Stimulated activated effector memory CD8-positive, alpha-beta T cell treated with anti-CD3 and anti-CD28 coated beads, Interleukin-12 subunit alpha, Interleukin-12 subunit beta, amount 100 ng/mL, for 72 hours (primary cell): ENCODE data around the gene BCL2L2.
"Not testable (repeated sequence)": the region's sequence is repeated elsewhere in the genome, so short reads cannot be mapped to it uniquely, and the experiment has no call there.

Experiments
- ATAC-seq: fragments of 150-1000 bp; cut with Tn5 transposase; 2 replicates; pipeline ENCODE4 v1.10.0; 2021
- DNase-seq, 2 donors: peaks; one replicate each; pipeline ENCODE4 v3.0.0; 2021 to 2022; ENCODE audit warnings: low spot score in 2 of 2
- H3K27ac Mint-ChIP-seq: one replicate; pipeline ENCODE4 v1.8.0; 2022; ENCODE audit warnings: mild to moderate bottlenecking, mixed read lengths
- H3K36me3 Mint-ChIP-seq: one replicate; pipeline ENCODE4 v1.8.0; 2022; ENCODE audit warnings: mild to moderate bottlenecking, mixed read lengths
- H3K4me1 Mint-ChIP-seq: one replicate; pipeline ENCODE4 v1.8.0; 2022; ENCODE audit warnings: mixed read lengths
- H3K4me3 Mint-ChIP-seq: one replicate; pipeline ENCODE4 v1.8.0; 2022; ENCODE audit warnings: mild to moderate bottlenecking, mixed read lengths
- H3K9me3 Mint-ChIP-seq: one replicate; pipeline ENCODE4 v1.8.0; 2022; ENCODE audit warnings: mixed read lengths

The BCL2L2 gene

GRCh38 chr14:23306412-23307145 lies at the start of gene BCL2L2:
Gene BCL2L2, plus strand, starts transcription at chr14:23306833. Its CDS starts 935 bp downstream, at chr14:23307768.
- peak within 1 kb of the TSS; percentile 74 for H3K27ac Mint-ChIP-seq
- ATAC-seq: no peak
- H3K4me3 Mint-ChIP-seq: peak within 1 kb of the TSS; percentile 58
- H3K9me3 Mint-ChIP-seq: no peaks in the 10 kb centered on the region
- no peak for DNase-seq
- peaks cover 7% of the 10 kb centered on the region for H3K36me3 Mint-ChIP-seq
- H3K4me1 Mint-ChIP-seq: peaks cover 27% of the 10 kb centered on the region

GRCh38 chr14:23258256-23258655 lies 48.4 kb upstream of the BCL2L2 start:
- ATAC-seq (no peak), DNase-seq (no peak)
- H3K36me3 Mint-ChIP-seq: no peaks in the 10 kb centered on the region
- no peak overlapping the region for H3K27ac Mint-ChIP-seq
- no peaks in the 10 kb centered on the region for H3K9me3 Mint-ChIP-seq
- no peaks in the 10 kb centered on the region for H3K4me1 Mint-ChIP-seq
- no peak overlapping the region for H3K4me3 Mint-ChIP-seq

- no peak for ATAC-seq
- H3K4me1 Mint-ChIP-seq: no peaks in the 10 kb centered on the region
- H3K4me3 Mint-ChIP-seq: no peak overlapping the region
These were observed 47.2 kb upstream of the BCL2L2 start for GRCh38 chr14:23259426-23259825.

GRCh38 chr14:23260849-23261248 lies 45.8 kb upstream of the BCL2L2 start:
- not testable (repeated sequence) for ATAC-seq, H3K9me3 Mint-ChIP-seq, H3K36me3 Mint-ChIP-seq, H3K27ac Mint-ChIP-seq, H3K4me1 Mint-ChIP-seq, DNase-seq, H3K4me3 Mint-ChIP-seq

More at GRCh38 chr14:23259426-23259825, 47.2 kb upstream of the BCL2L2 start:
- Mint-ChIP-seq H3K9me3 (no peaks in the 10 kb centered on the region), H3K27ac (no peak overlapping the region), H3K36me3 (no peaks in the 10 kb centered on the region)
- no peak for DNase-seq

GRCh38 chr14:23269193-23269592 lies 37.4 kb upstream of the BCL2L2 start:
- no peak for ATAC-seq
- Mint-ChIP-seq H3K36me3 (no peaks in the 10 kb centered on the region), H3K4me3 (no peak overlapping the region)

GRCh38 chr14:23275412-23275811 lies 31.2 kb upstream of the BCL2L2 start:
- peaks cover 11% of the 10 kb centered on the region for H3K4me1 Mint-ChIP-seq
- no peak overlapping the region for H3K27ac Mint-ChIP-seq
- no peaks in the 10 kb centered on the region for H3K36me3 Mint-ChIP-seq
- no peaks in the 10 kb centered on the region for H3K9me3 Mint-ChIP-seq
- DNase-seq (no peak), ATAC-seq (no peak)
- no peak overlapping the region for H3K4me3 Mint-ChIP-seq

More at GRCh38 chr14:23269193-23269592, 37.4 kb upstream of the BCL2L2 start:
- DNase-seq: no peak
- Mint-ChIP-seq H3K9me3 (no peaks in the 10 kb centered on the region), H3K4me1 (no peaks in the 10 kb centered on the region), H3K27ac (no peak overlapping the region)

- ATAC-seq (no peak), DNase-seq (no peak)
- Mint-ChIP-seq H3K27ac (no peak overlapping the region), H3K36me3 (no peaks in the 10 kb centered on the region), H3K9me3 (no peaks in the 10 kb centered on the region), H3K4me3 (no peak overlapping the region), H3K4me1 (peaks cover 11% of the 10 kb centered on the region)
These were observed 29.4 kb upstream of the BCL2L2 start for GRCh38 chr14:23277189-23277588.

- not testable (repeated sequence) for H3K27ac Mint-ChIP-seq, H3K9me3 Mint-ChIP-seq, H3K36me3 Mint-ChIP-seq, H3K4me3 Mint-ChIP-seq, ATAC-seq, DNase-seq
- peaks cover 15% of the 10 kb centered on the region for H3K4me1 Mint-ChIP-seq
These were observed 28.7 kb upstream of the BCL2L2 start for GRCh38 chr14:23277928-23278327.

GRCh38 chr14:23281247-23281646 lies 25.4 kb upstream of the BCL2L2 start:
- Mint-ChIP-seq H3K4me3 (no peak overlapping the region), H3K36me3 (peaks cover 18% of the 10 kb centered on the region), H3K9me3 (no peaks in the 10 kb centered on the region), H3K4me1 (peaks cover 23% of the 10 kb centered on the region), H3K27ac (no peak overlapping the region)
- DNase-seq: no peak
- no peak for ATAC-seq

GRCh38 chr14:23284654-23285529 lies 21.7 kb upstream of the BCL2L2 start:
- peaks cover 22% of the 10 kb centered on the region for H3K36me3 Mint-ChIP-seq
- no peaks in the 10 kb centered on the region for H3K9me3 Mint-ChIP-seq
- ATAC-seq (no peak), DNase-seq (no peak)
- peak overlapping the region; percentile 92 for H3K27ac Mint-ChIP-seq
- H3K4me1 Mint-ChIP-seq: peaks cover 29% of the 10 kb centered on the region
- H3K4me3 Mint-ChIP-seq: peak overlapping the region; percentile 89

- peak overlapping the region; percentile 89 for H3K4me3 Mint-ChIP-seq
- H3K4me1 Mint-ChIP-seq: peaks cover 29% of the 10 kb centered on the region
- H3K27ac Mint-ChIP-seq: peak overlapping the region; percentile 92
- H3K36me3 Mint-ChIP-seq: peaks cover 22% of the 10 kb centered on the region
- no peaks in the 10 kb centered on the region for H3K9me3 Mint-ChIP-seq
- ATAC-seq (peak; percentile 55), DNase-seq (no peak)
These were observed 21.1 kb upstream of the BCL2L2 start for GRCh38 chr14:23285530-23286019.

- Mint-ChIP-seq H3K9me3 (no peaks in the 10 kb centered on the region), H3K27ac (peak within 1 kb of the TSS; percentile 92), H3K36me3 (peaks cover 22% of the 10 kb centered on the region), H3K4me1 (peaks cover 29% of the 10 kb centered on the region), H3K4me3 (peak within 1 kb of the TSS; percentile 89)
- DNase-seq (peak; percentile 90 to 98), ATAC-seq (peak; percentile 99)
These were observed 20.4 kb upstream of the BCL2L2 start, which contains the start of gene HOMEZ for GRCh38 chr14:23286020-23286901. Gene HOMEZ, minus strand, starts transcription at chr14:23286132. Its CDS starts 180 bp downstream, at chr14:23285952.

GRCh38 chr14:23286902-23287479 lies 19.6 kb upstream of the BCL2L2 start:
- H3K4me1 Mint-ChIP-seq: peaks cover 29% of the 10 kb centered on the region
- ATAC-seq (no peak), DNase-seq (no peak)
- H3K9me3 Mint-ChIP-seq: no peaks in the 10 kb centered on the region
- peak overlapping the region; percentile 89 for H3K4me3 Mint-ChIP-seq
- peak overlapping the region; percentile 92 for H3K27ac Mint-ChIP-seq
- peaks cover 22% of the 10 kb centered on the region for H3K36me3 Mint-ChIP-seq

GRCh38 chr14:23294734-23295561 lies 11.7 kb upstream of the BCL2L2 start:
- no peaks in the 10 kb centered on the region for H3K9me3 Mint-ChIP-seq
- H3K4me3 Mint-ChIP-seq: no peak overlapping the region
- H3K27ac Mint-ChIP-seq: no peak overlapping the region
- DNase-seq: peak; percentile 36 to 72
- peaks cover 26% of the 10 kb centered on the region for H3K4me1 Mint-ChIP-seq
- ATAC-seq: peak; percentile 81
- H3K36me3 Mint-ChIP-seq: peaks cover 40% of the 10 kb centered on the region
